ENCODE measurements around the gene GIMAP2. TPM values are rescaled to one million over a fixed set of nuclear protein-coding genes. Genes with fewer than 3 reads are reported as not detected.
"Not testable (repeated sequence)": the region's sequence is repeated elsewhere in the genome, so short reads cannot be mapped to it uniquely, and the experiment has no call there.

GIMAP2 gene
- total RNA-seq, 2 experiments from 2014 or later = 30.0 to 40.1 TPM

GRCh38 chr7:150676854-150677253 is 8.7 kb upstream of the GIMAP2 start:
- H3K4me1 Mint-ChIP-seq = peaks cover 80% of the 10 kb centered on the region
- peak; percentile 60 for ATAC-seq

GRCh38 chr7:150678601-150679000 is 6.9 kb upstream of the GIMAP2 start:
- Mint-ChIP-seq H3K4me3 (peak overlapping the region; percentile 70), H3K27ac (peak overlapping the region; percentile 84), H3K9me3 (ENCODE audit: low read depth) (peaks cover 22% of the 10 kb centered on the region), H3K4me1 (peaks cover 86% of the 10 kb centered on the region), H3K36me3 (ENCODE audit: low read depth) (peaks cover 34% of the 10 kb centered on the region)
- ATAC-seq; POLR2A ChIA-PET; H3K27me3 Mint-ChIP-seq; intact Hi-C loops (cut with DNase I, micrococcal nuclease): not testable (repeated sequence)
- CTCF ChIA-PET = interaction anchor here (0.5 to 0.7 kb wide), 2 partner anchors 175 to 220 kb away, joined by 3 to 4 read pairs; no protein-coding TSS in a partner anchor
- DNase-seq = peak; percentile 72

More at GRCh38 chr7:150676854-150677253, 8.7 kb upstream of the GIMAP2 start:
- peak overlapping the region; percentile 45 for H3K4me3 Mint-ChIP-seq
- peak overlapping the region; percentile 69 for H3K27ac Mint-ChIP-seq
- POLR2A ChIA-PET; DNase-seq; intact Hi-C loops (cut with DNase I, micrococcal nuclease); H3K27me3 Mint-ChIP-seq: not testable (repeated sequence)
- CTCF ChIA-PET = interaction anchor here (1.5 kb wide), 1 partner anchor 9 kb away, joined by 5 read pairs; the partner anchor contains the start of gene GIMAP2
- H3K9me3 Mint-ChIP-seq (ENCODE audit: low read depth) = peaks cover 22% of the 10 kb centered on the region
- H3K36me3 Mint-ChIP-seq (ENCODE audit: low read depth) = peaks cover 34% of the 10 kb centered on the region

- CTCF ChIA-PET = interaction anchor here (0.7 kb wide), 1 partner anchor 77 kb away, joined by 3 read pairs; no protein-coding TSS in a partner anchor
- POLR2A ChIA-PET; intact Hi-C loops (cut with DNase I, micrococcal nuclease); DNase-seq; H3K4me3 Mint-ChIP-seq; ATAC-seq; H3K27me3 Mint-ChIP-seq; H3K27ac Mint-ChIP-seq: not testable (repeated sequence)
- Mint-ChIP-seq H3K9me3 (ENCODE audit: low read depth) (peaks cover 22% of the 10 kb centered on the region), H3K36me3 (ENCODE audit: low read depth) (peaks cover 37% of the 10 kb centered on the region), H3K4me1 (peaks cover 93% of the 10 kb centered on the region)
These were observed 5.1 kb upstream of the GIMAP2 start for GRCh38 chr7:150680364-150680763.

- Mint-ChIP-seq H3K27me3 (no peaks in the 10 kb centered on the region), H3K4me3 (peak overlapping the region; percentile 96), H3K4me1 (peaks cover 68% of the 10 kb centered on the region), H3K27ac (peak overlapping the region; percentile 100), H3K36me3 (ENCODE audit: low read depth) (peaks cover 65% of the 10 kb centered on the region), H3K9me3 (ENCODE audit: low read depth) (peaks cover 27% of the 10 kb centered on the region)
- ATAC-seq = peak; percentile 57
- peak; percentile 37 for DNase-seq
- CTCF ChIA-PET = interaction anchor here (0.6 to 2.8 kb wide), 11 partner anchors 9 to 236 kb away, joined by 3 to 14 read pairs (median 4); partner anchors contain the start of genes GIMAP1, GIMAP4 and GIMAP8
- POLR2A ChIA-PET = interaction anchor here (0.6 to 1.4 kb wide), 8 partner anchors 18 to 115 kb away, joined by 3 to 7 read pairs (median 4); partner anchors contain the start of gene GIMAP5
- intact Hi-C loops (cut with DNase I, micrococcal nuclease) = loop anchor here (1.0 to 5.0 kb wide), 4 partner anchors 46 to 239 kb away; no protein-coding TSS in a partner anchor
These were observed 625 bp downstream of the GIMAP2 start for GRCh38 chr7:150686030-150686631.

GRCh38 chr7:150688630-150689029 is 3.1 kb downstream of the GIMAP2 start:
- H3K4me1 Mint-ChIP-seq = peaks cover 45% of the 10 kb centered on the region
- POLR2A ChIA-PET = no interaction called here
- H3K27ac Mint-ChIP-seq = peak overlapping the region; percentile 93
- ATAC-seq (no peak), DNase-seq (no peak)
- CTCF ChIA-PET = no interaction called here
- no peaks in the 10 kb centered on the region for H3K27me3 Mint-ChIP-seq
- intact Hi-C loops (cut with DNase I, micrococcal nuclease) = loop anchor here in 1 of 2 experiments (5.0 kb wide), 3 partner anchors 44 to 241 kb away; no protein-coding TSS in a partner anchor
- H3K36me3 Mint-ChIP-seq (ENCODE audit: low read depth) = peaks cover 71% of the 10 kb centered on the region
- peak overlapping the region; percentile 6 for H3K4me3 Mint-ChIP-seq
- H3K9me3 Mint-ChIP-seq (ENCODE audit: low read depth) = peaks cover 27% of the 10 kb centered on the region

- ChIA-PET POLR2A (no interaction called here), CTCF (interaction anchor here (0.6 to 1.2 kb wide), 2 partner anchors 34 to 193 kb away, joined by 3 read pairs; no protein-coding TSS in a partner anchor)
- DNase-seq = no peak
- no peak for ATAC-seq
- Mint-ChIP-seq H3K4me1 (no peaks in the 10 kb centered on the region), H3K4me3 (no peak overlapping the region), H3K27me3 (no peaks in the 10 kb centered on the region), H3K27ac (peak overlapping the region; percentile 42), H3K9me3 (ENCODE audit: low read depth) (peaks cover 61% of the 10 kb centered on the region), H3K36me3 (ENCODE audit: low read depth) (peaks cover 48% of the 10 kb centered on the region)
- intact Hi-C loops (cut with DNase I, micrococcal nuclease) = no loop called here
These were observed 10.1 kb downstream of the GIMAP2 start for GRCh38 chr7:150695654-150696053.

- H3K4me3 Mint-ChIP-seq = no peak overlapping the region
- H3K9me3 Mint-ChIP-seq (ENCODE audit: low read depth) = peaks cover 56% of the 10 kb centered on the region
- no peaks in the 10 kb centered on the region for H3K27me3 Mint-ChIP-seq
- H3K36me3 Mint-ChIP-seq (ENCODE audit: low read depth) = peaks cover 34% of the 10 kb centered on the region
- ATAC-seq = no peak
- POLR2A ChIA-PET = no interaction called here
- CTCF ChIA-PET = interaction anchor here (0.6 to 1.5 kb wide), 3 partner anchors 12 to 63 kb away, joined by 3 to 11 read pairs (median 4); partner anchors contain the start of gene GIMAP1
- H3K27ac Mint-ChIP-seq = no peak overlapping the region
- intact Hi-C loops (cut with DNase I, micrococcal nuclease) = no loop called here
- H3K4me1 Mint-ChIP-seq = peaks cover 2% of the 10 kb centered on the region
- no peak for DNase-seq
These were observed 17.7 kb downstream of the GIMAP2 start for GRCh38 chr7:150703209-150703608.

GRCh38 chr7:150715293-150715692 is 29.8 kb downstream of the GIMAP2 start:
- Mint-ChIP-seq H3K9me3 (ENCODE audit: low read depth) (peaks cover 16% of the 10 kb centered on the region), H3K4me3 (peak overlapping the region; percentile 95), H3K4me1 (peaks cover 43% of the 10 kb centered on the region), H3K27me3 (no peaks in the 10 kb centered on the region), H3K27ac (peak overlapping the region; percentile 99), H3K36me3 (ENCODE audit: low read depth) (peaks cover 37% of the 10 kb centered on the region)
- ATAC-seq = peak; percentile 69
- DNase-seq = peak; percentile 53
- intact Hi-C loops (cut with DNase I, micrococcal nuclease) = loop anchor here (1.0 to 5.0 kb wide), 4 partner anchors 17 to 93 kb away; no protein-coding TSS in a partner anchor
- ChIA-PET POLR2A (interaction anchor here (0.8 to 2.0 kb wide), 5 partner anchors 29 to 201 kb away, joined by 3 to 10 read pairs (median 4); partner anchors contain the start of gene GIMAP7), CTCF (interaction anchor here (1.0 to 5.7 kb wide), 17 partner anchors 10 to 268 kb away, joined by 3 to 51 read pairs (median 7); partner anchors contain the start of genes GIMAP2, GIMAP4, GIMAP6 and GIMAP7)

- ChIA-PET POLR2A (interaction anchor here (0.6 to 2.0 kb wide), 8 partner anchors 16 to 201 kb away, joined by 3 to 10 read pairs (median 4); partner anchors contain the start of genes GIMAP6 and GIMAP7), CTCF (interaction anchor here (0.6 to 5.7 kb wide), 26 partner anchors 8 to 268 kb away, joined by 3 to 51 read pairs (median 5); partner anchors contain the start of genes GIMAP2, GIMAP4, GIMAP6 and GIMAP7)
- Mint-ChIP-seq H3K4me3 (peak overlapping the region; percentile 95), H3K27ac (peak overlapping the region; percentile 99), H3K36me3 (ENCODE audit: low read depth) (peaks cover 41% of the 10 kb centered on the region), H3K27me3 (no peaks in the 10 kb centered on the region), H3K9me3 (ENCODE audit: low read depth) (peaks cover 16% of the 10 kb centered on the region), H3K4me1 (peaks cover 44% of the 10 kb centered on the region)
- DNase-seq (no peak), ATAC-seq (peak; percentile 21)
- intact Hi-C loops (cut with DNase I, micrococcal nuclease) = loop anchor here (1.0 to 5.0 kb wide), 7 partner anchors 17 to 267 kb away; no protein-coding TSS in a partner anchor
These were observed 30.2 kb downstream of the GIMAP2 start for GRCh38 chr7:150715738-150716137.

GRCh38 chr7:150716368-150716767 is 30.9 kb downstream of the GIMAP2 start, which contains the start of gene GIMAP1:
GIMAP1 (plus strand) TSS chr7:150716613; CDS start chr7:150719048, 2,435 bp downstream.
- ATAC-seq (peak; percentile 75), DNase-seq (peak; percentile 72)
- Mint-ChIP-seq H3K27ac (peak within 1 kb of the TSS; percentile 99), H3K4me1 (peaks cover 50% of the 10 kb centered on the region), H3K9me3 (ENCODE audit: low read depth) (peaks cover 19% of the 10 kb centered on the region), H3K4me3 (peak within 1 kb of the TSS; percentile 95), H3K36me3 (ENCODE audit: low read depth) (peaks cover 47% of the 10 kb centered on the region), H3K27me3 (no peaks in the 10 kb centered on the region)
- ChIA-PET CTCF (interaction anchor here (0.6 to 5.7 kb wide), 26 partner anchors 8 to 1294 kb away, joined by 3 to 51 read pairs (median 5); partner anchors contain the start of genes GIMAP2, GIMAP4, GIMAP7 and GIMAP8), POLR2A (interaction anchor here (0.6 to 2.0 kb wide), 6 partner anchors 16 to 164 kb away, joined by 3 to 10 read pairs (median 4); partner anchors contain the start of gene GIMAP6)
- intact Hi-C loops (cut with DNase I, micrococcal nuclease) = loop anchor here (1.0 to 5.0 kb wide), 6 partner anchors 16 to 268 kb away; no protein-coding TSS in a partner anchor

- ATAC-seq (no peak), DNase-seq (no peak)
- POLR2A ChIA-PET = interaction anchor here (2.0 kb wide), 1 partner anchor 38 kb away, joined by 10 read pairs; no protein-coding TSS in a partner anchor
- intact Hi-C loops (cut with DNase I, micrococcal nuclease) = loop anchor here (1.0 to 5.0 kb wide), 6 partner anchors 16 to 269 kb away; no protein-coding TSS in a partner anchor
- Mint-ChIP-seq H3K27me3 (no peaks in the 10 kb centered on the region), H3K9me3 (ENCODE audit: low read depth) (peaks cover 19% of the 10 kb centered on the region), H3K36me3 (ENCODE audit: low read depth) (peaks cover 53% of the 10 kb centered on the region), H3K4me3 (peak overlapping the region; percentile 95), H3K4me1 (peaks cover 52% of the 10 kb centered on the region), H3K27ac (peak overlapping the region; percentile 99)
- CTCF ChIA-PET = interaction anchor here (0.7 to 5.7 kb wide), 15 partner anchors 10 to 1294 kb away, joined by 3 to 51 read pairs (median 6); partner anchors contain the start of gene GIMAP8
These were observed 31.4 kb downstream of the GIMAP2 start for GRCh38 chr7:150716939-150717338.

Data from activated CD4-positive, alpha-beta T cell treated with anti-CD3 and anti-CD28 coated beads for 36 hours (primary cell).